ENCODE measurements around the gene IL34.

GRCh38 chr16:70660672-70661350, 14.5 kb downstream of the IL34 start:
- TF ChIP-seq, protein P1, sequence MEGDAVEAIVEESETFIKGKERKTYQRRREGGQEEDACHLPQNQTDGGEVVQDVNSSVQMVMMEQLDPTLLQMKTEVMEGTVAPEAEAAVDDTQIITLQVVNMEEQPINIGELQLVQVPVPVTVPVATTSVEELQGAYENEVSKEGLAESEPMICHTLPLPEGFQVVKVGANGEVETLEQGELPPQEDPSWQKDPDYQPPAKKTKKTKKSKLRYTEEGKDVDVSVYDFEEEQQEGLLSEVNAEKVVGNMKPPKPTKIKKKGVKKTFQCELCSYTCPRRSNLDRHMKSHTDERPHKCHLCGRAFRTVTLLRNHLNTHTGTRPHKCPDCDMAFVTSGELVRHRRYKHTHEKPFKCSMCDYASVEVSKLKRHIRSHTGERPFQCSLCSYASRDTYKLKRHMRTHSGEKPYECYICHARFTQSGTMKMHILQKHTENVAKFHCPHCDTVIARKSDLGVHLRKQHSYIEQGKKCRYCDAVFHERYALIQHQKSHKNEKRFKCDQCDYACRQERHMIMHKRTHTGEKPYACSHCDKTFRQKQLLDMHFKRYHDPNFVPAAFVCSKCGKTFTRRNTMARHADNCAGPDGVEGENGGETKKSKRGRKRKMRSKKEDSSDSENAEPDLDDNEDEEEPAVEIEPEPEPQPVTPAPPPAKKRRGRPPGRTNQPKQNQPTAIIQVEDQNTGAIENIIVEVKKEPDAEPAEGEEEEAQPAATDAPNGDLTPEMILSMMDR (conservative IDR thresholded peaks at IDR 0.05; ENCODE audit: low read length) = no peak
- no peak for TF ChIP-seq EZH2phosphoT487 (IDR thresholded peaks at IDR 0.05; ENCODE audit: borderline replicate concordance, low read depth, low read length)

All from OCI-LY7 (cell line).